Common myeloid progenitor, CD34-positive (primary cell): Measurements from ENCODE around the gene SEMA5B.
A peak's percentile ranks its signal among the peaks of the same experiment; 100 is the strongest.

ENCODE experiments used
- CTCF ChIA-PET: fragments of 350-600 bp; sonication (Branson Sonifier 250); formaldehyde crosslinking; loops from one replicate; lab custom pipeline; 2021; ENCODE audit warnings: antibody characterized with exemption; lab: Charles Lee
- POLR2A ChIA-PET: fragments of 350-600 bp; sonication (Branson Sonifier 250); formaldehyde crosslinking; loops from one replicate; lab custom pipeline; 2021; ENCODE audit warnings: antibody characterized with exemption; lab: Charles Lee
- DNase-seq, 3 donors: peaks; one replicate each; pipeline versions ENCODE4 v3.0.0 to v3.0.0-alpha.2; 2013
- H3K27ac ChIP-seq, 2 experiments: 1 replicate in 1 of 2; 2 replicates in 1 of 2; pipeline ENCODE4 v1.7.0; 2013; ENCODE audit warnings: inconsistent platforms in 2 of 2, low read length in 2 of 2, mild to moderate bottlenecking in 2 of 2, low read depth in 1 of 2, moderate library complexity in 1 of 2; ENCODE audit not compliant: severe bottlenecking in 2 of 2, insufficient read depth in 1 of 2, poor library complexity in 1 of 2
- H3K27me3 ChIP-seq, 5 experiments: replicated peaks in 2 of 5; 1 replicate in 3 of 5; 2 replicates in 2 of 5; pipeline versions ENCODE4 v1.6.1 to v1.7.0; 2013; ENCODE audit warnings: low read length in 4 of 5, mild to moderate bottlenecking in 2 of 5, moderate library complexity in 2 of 5, inconsistent platforms in 1 of 5; ENCODE audit not compliant: insufficient read depth in 5 of 5, control insufficient read depth in 4 of 5
- H3K36me3 ChIP-seq, 4 experiments: 1 replicate in 2 of 4; 2 replicates in 2 of 4; pipeline versions ENCODE4 v1.6.1 to v1.7.0; 2013; ENCODE audit warnings: low read length in 3 of 4, control low read depth in 1 of 4, mild to moderate bottlenecking in 1 of 4; ENCODE audit not compliant: control insufficient read depth in 4 of 4, insufficient read depth in 4 of 4
- H3K4me1 ChIP-seq, 4 experiments: 1 replicate in 3 of 4; 2 replicates in 1 of 4; pipeline versions ENCODE4 v1.6.1 to v1.7.1; 2013; ENCODE audit warnings: low read length in 3 of 4, mild to moderate bottlenecking in 3 of 4, control low read depth in 1 of 4, inconsistent platforms in 1 of 4, moderate library complexity in 1 of 4; ENCODE audit not compliant: control insufficient read depth in 4 of 4, insufficient read depth in 4 of 4; ENCODE audit errors: control extremely low read depth in 1 of 4
- H3K4me3 ChIP-seq, 7 experiments: 1 replicate in 4 of 7; 2 replicates in 3 of 7; pipeline versions ENCODE4 v1.5.1 to v1.7.0; 2013; ENCODE audit warnings: mild to moderate bottlenecking in 7 of 7, low read length in 6 of 7, moderate library complexity in 6 of 7, inconsistent platforms in 2 of 7, low read depth in 2 of 7, control low read depth in 1 of 7; ENCODE audit not compliant: insufficient read depth in 4 of 7, control insufficient read depth in 1 of 7; ENCODE audit errors: extremely low read depth in 1 of 7
- H3K9me3 ChIP-seq, 5 experiments: 1 replicate in 4 of 5; 2 replicates in 1 of 5; pipeline versions ENCODE4 v1.6.1 to v1.7.1; 2013; ENCODE audit warnings: low read length in 4 of 5, mild to moderate bottlenecking in 2 of 5, inconsistent platforms in 1 of 5, low read depth in 1 of 5, moderate library complexity in 1 of 5; ENCODE audit not compliant: control insufficient read depth in 4 of 5, insufficient read depth in 2 of 5; ENCODE audit errors: control extremely low read depth in 1 of 5
- WGBS: methylation state at CpG from one replicate; pipeline ENCODE4 v1.1.5; 2013; ENCODE audit not compliant: insufficient coverage; 5-methylcytosine and 5-hydroxymethylcytosine counted together

Gene SEMA5B

DNA sequence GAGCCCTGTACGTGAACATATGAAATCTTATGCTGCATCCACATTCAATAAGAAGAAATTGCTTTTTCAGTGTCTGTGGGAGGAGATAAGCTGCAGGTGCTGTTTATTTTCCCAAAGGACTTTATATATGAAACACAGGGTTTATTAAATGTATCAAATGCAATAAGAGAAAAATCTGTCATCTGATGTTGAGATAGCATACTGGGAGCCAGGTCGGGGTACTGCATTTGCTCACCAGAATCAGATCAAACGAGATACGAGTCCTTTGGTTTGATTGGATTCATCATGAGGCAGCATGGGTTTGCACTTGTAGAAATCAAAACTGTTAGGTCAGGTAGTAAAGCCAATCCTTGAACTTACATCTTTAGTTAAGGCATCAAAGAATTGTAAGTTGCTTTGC is 141.3 kb downstream of the SEMA5B start:
- H3K4me3 ChIP-seq, result no peak overlapping the region
- WGBS, result 100% methylated on average over 2 of the region's 4 CpGs

DNA sequence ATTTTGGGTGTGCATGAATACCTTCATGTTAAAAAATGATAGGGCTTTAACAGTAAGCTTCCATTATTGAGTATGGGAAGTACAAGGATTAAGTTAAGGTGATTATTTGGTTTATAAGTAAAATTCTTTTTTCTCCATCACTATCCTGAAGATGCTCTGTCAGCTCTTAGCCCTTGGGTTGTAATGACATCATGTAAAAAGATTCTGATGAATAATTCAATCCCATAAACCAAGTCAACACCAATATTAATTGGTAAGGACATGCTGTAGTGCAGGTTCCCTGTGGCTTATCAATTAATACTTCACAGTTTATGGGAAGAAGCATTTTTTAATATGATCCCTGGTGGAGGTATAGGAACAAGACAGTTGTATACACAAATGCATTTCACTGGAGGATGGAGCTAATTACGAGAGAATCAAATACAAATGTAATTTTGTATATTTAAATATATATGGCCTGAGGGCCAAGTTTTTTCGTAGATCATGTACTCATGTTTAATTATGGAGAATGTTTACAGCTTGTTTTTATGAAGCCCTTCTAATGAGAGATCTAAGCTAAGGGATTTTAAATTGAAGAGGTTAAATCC is 145.1 kb downstream of the SEMA5B start:
- Histone ChIP-seq H3K36me3 (peaks cover 0 to 15% (median 2%) of the 10 kb centered on the region in 4 experiments), H3K4me3 (no peak overlapping the region), H3K27me3 (no peaks in the 10 kb centered on the region), H3K4me1 (peaks cover 0 to 5% (median 0%) of the 10 kb centered on the region in 4 experiments), H3K27ac (no peak overlapping the region), H3K9me3 (no peaks in the 10 kb centered on the region)
- ChIA-PET CTCF (interaction anchor here (1.1 kb wide), 1 partner anchor 16 kb away, joined by 3 read pairs; no protein-coding TSS in a partner anchor), POLR2A (no interaction called here)
- DNase-seq, result no peak
- no CpG with 5 or more reads among the region's 2 CpGs for WGBS

More for the DNA sequence above, 141.3 kb downstream of the SEMA5B start:
- Histone ChIP-seq H3K27me3 (no peaks in the 10 kb centered on the region), H3K27ac (no peak overlapping the region), H3K36me3 (peaks cover 0 to 6% (median 0%) of the 10 kb centered on the region in 4 experiments), H3K4me1 (peaks cover 3 to 25% (median 16%) of the 10 kb centered on the region in 4 experiments), H3K9me3 (no peaks in the 10 kb centered on the region)
- POLR2A ChIA-PET, result no interaction called here
- DNase-seq, result no peak
- CTCF ChIA-PET, result interaction anchor here (1.0 to 1.2 kb wide), 2 partner anchors 56 to 142 kb away, joined by 3 read pairs; no protein-coding TSS in a partner anchor

GRCh38 chr3:122880624-122881023 is 146.9 kb downstream of the SEMA5B start:
- peaks cover 0 to 14% (median 2%) of the 10 kb centered on the region in 4 experiments for H3K36me3 ChIP-seq
- 100% methylated on average over 1 of the region's 4 CpGs for WGBS
- ChIA-PET CTCF (interaction anchor here (0.6 to 1.6 kb wide), 5 partner anchors 60 to 965 kb away, joined by 3 read pairs; partner anchors contain the start of gene SEMA5B), POLR2A (no interaction called here)
- peaks cover 0 to 2% (median under 1%) of the 10 kb centered on the region in 4 experiments for H3K4me1 ChIP-seq
- H3K9me3 ChIP-seq, result no peaks in the 10 kb centered on the region
- DNase-seq, result no peak
- H3K27ac ChIP-seq, result no peak overlapping the region
- no peaks in the 10 kb centered on the region for H3K27me3 ChIP-seq
- H3K4me3 ChIP-seq, result no peak overlapping the region

GRCh38 chr3:122880173-122880572 is 147.4 kb downstream of the SEMA5B start:
- ChIA-PET CTCF (interaction anchor here (0.6 kb wide), 1 partner anchor 60 kb away, joined by 3 read pairs; no protein-coding TSS in a partner anchor), POLR2A (no interaction called here)
- no peak for DNase-seq
- peaks cover 0 to 3% (median 1%) of the 10 kb centered on the region in 4 experiments for H3K4me1 ChIP-seq
- peaks cover 0 to 14% (median 2%) of the 10 kb centered on the region in 4 experiments for H3K36me3 ChIP-seq
- no peaks in the 10 kb centered on the region for H3K27me3 ChIP-seq
- whole genome bisulfite sequencing, result 100% methylated on average over 3 of the region's 4 CpGs
- no peak overlapping the region for H3K27ac ChIP-seq
- H3K4me3 ChIP-seq, result no peak overlapping the region
- no peaks in the 10 kb centered on the region for H3K9me3 ChIP-seq

GRCh38 chr3:122875547-122876127 is 151.9 kb downstream of the SEMA5B start:
- no peak overlapping the region for H3K4me3 ChIP-seq
- peaks cover 0 to 3% (median 1%) of the 10 kb centered on the region in 4 experiments for H3K4me1 ChIP-seq
- no peaks in the 10 kb centered on the region for H3K27me3 ChIP-seq
- peak in 2 of 3 donors; percentile 1 to 3 for DNase-seq
- no peak overlapping the region for H3K27ac ChIP-seq
- no peaks in the 10 kb centered on the region for H3K9me3 ChIP-seq
- ChIA-PET CTCF (no interaction called here), POLR2A (no interaction called here)
- peaks cover 0 to 9% (median 2%) of the 10 kb centered on the region in 4 experiments for H3K36me3 ChIP-seq

- 93% methylated on average over 4 of the region's 9 CpGs for WGBS
- ChIA-PET POLR2A (no interaction called here), CTCF (no interaction called here)
- Histone ChIP-seq H3K4me1 (peaks cover 0 to 3% (median 1%) of the 10 kb centered on the region in 4 experiments), H3K27me3 (no peaks in the 10 kb centered on the region), H3K4me3 (no peak overlapping the region), H3K27ac (no peak overlapping the region), H3K36me3 (peaks cover 0 to 3% (median 0%) of the 10 kb centered on the region in 4 experiments), H3K9me3 (no peaks in the 10 kb centered on the region)
- DNase-seq, result no peak
These were observed 153.6 kb downstream of the SEMA5B start for GRCh38 chr3:122873741-122874515.
